Fibroblast of lung (primary cell): Measurements from ENCODE around the gene MDC1. TPM values are rescaled to one million over a fixed set of nuclear protein-coding genes. Genes with fewer than 3 reads are reported as not detected.
"Not testable (repeated sequence)": the region's sequence is repeated elsewhere in the genome, so short reads cannot be mapped to it uniquely, and the experiment has no call there.

Source experiments
- DNase-seq, 2 donors: peaks; one replicate each; pipeline versions ENCODE4 v3.0.0 to v3.0.0-alpha.2; 2010; ENCODE audit warnings: low read depth in 2 of 2
- H2AFZ ChIP-seq: 2 replicates; pipeline ENCODE4 v1.5.1; 2012; ENCODE audit warnings: low read length, control low read depth, inconsistent platforms
- H3K27ac ChIP-seq: 2 replicates; pipeline ENCODE4 v1.5.1; 2011; ENCODE audit warnings: low read length, control low read depth; ENCODE audit not compliant: insufficient read depth
- H3K27me3 ChIP-seq: 2 replicates; pipeline ENCODE4 v1.5.1; 2011; ENCODE audit warnings: mild to moderate bottlenecking, low read length; ENCODE audit not compliant: control insufficient read depth, insufficient read depth
- H3K36me3 ChIP-seq: 2 replicates; pipeline ENCODE4 v1.5.1; 2011; ENCODE audit warnings: low read length; ENCODE audit not compliant: control insufficient read depth, insufficient read depth
- H3K4me1 ChIP-seq: 2 replicates; pipeline ENCODE4 v1.5.1; 2011; ENCODE audit warnings: low read length; ENCODE audit not compliant: control insufficient read depth, insufficient read depth; ENCODE audit errors: extremely low read depth
- H3K4me2 ChIP-seq: 2 replicates; pipeline ENCODE4 v1.5.1; 2011; ENCODE audit warnings: low read length, control low read depth; ENCODE audit not compliant: insufficient read depth; ENCODE audit errors: extremely low read depth
- H3K4me3 ChIP-seq, 4 experiments: fragments of 200-600 bp in 1 of 4; sonication (generic) in 1 of 4; replicated peaks in 1 of 4; 2 replicates each; pipeline ENCODE4 v1.5.1; 2011 to 2016; ENCODE audit warnings: low read length in 4 of 4, low read depth in 3 of 4, mild to moderate bottlenecking in 3 of 4, control low read depth in 2 of 4, inconsistent platforms in 1 of 4, mixed read lengths in 1 of 4; ENCODE audit not compliant: insufficient read depth in 1 of 4; ENCODE audit errors: control extremely low read depth in 1 of 4
- H3K79me2 ChIP-seq: 2 replicates; pipeline ENCODE4 v1.5.1; 2012; ENCODE audit warnings: mild to moderate bottlenecking, low read length, inconsistent platforms; ENCODE audit not compliant: control insufficient read depth, insufficient read depth
- H3K9ac ChIP-seq: 2 replicates; pipeline ENCODE4 v1.5.1; 2011; ENCODE audit warnings: mild to moderate bottlenecking, low read length, control low read depth; ENCODE audit not compliant: insufficient read depth
- H3K9me3 ChIP-seq: 2 replicates; pipeline ENCODE4 v1.5.1; 2012; ENCODE audit warnings: low read depth, low read length; ENCODE audit not compliant: control insufficient read depth, insufficient read depth
- H4K20me1 ChIP-seq: 2 replicates; pipeline ENCODE4 v1.5.1; 2011; ENCODE audit warnings: low read length; ENCODE audit not compliant: control insufficient read depth, insufficient read depth; ENCODE audit errors: extremely low read depth
- EZH2 ChIP-seq: IDR thresholded peaks from 2 replicates; pipeline ENCODE4 v1.5.1; 2012; ENCODE audit warnings: low read length, control low read depth, mild to moderate bottlenecking; ENCODE audit errors: missing control alignments
- polyA plus RNA-seq, 2 donors: library from polyadenylated mRNA; depleted of rRNA in 1 of 2; stranded (reverse) in 1 of 2; unstranded in 1 of 2; fragments of >200 nt; gene quantifications; 2 replicates each; pipeline ENCODE4 v1.2.1, GENCODE V29; 2011 to 2012; ENCODE audit warnings: missing spikeins in 1 of 2
- total RNA-seq: library from RNA; depleted of rRNA; stranded (reverse); fragments of >200 nt; gene quantifications from 2 replicates; pipeline ENCODE4 v1.2.1, GENCODE V29; 2014
- TF ChIP-seq, protein P1 (sequence below), 2 donors: IDR thresholded peaks in 1 of 2; conservative IDR thresholded peaks in 1 of 2; 1 replicate in 1 of 2; 2 replicates in 1 of 2; pipeline ENCODE4 v1.5.1; 2011 to 2012; ENCODE audit warnings: low read length in 2 of 2, control low read depth in 1 of 2, inconsistent platforms in 1 of 2, low read depth in 1 of 2, mild to moderate bottlenecking in 1 of 2

MDC1 gene
- total and polyA plus RNA-seq, 2 donors (not counting 1 experiment from before 2014, with no cell fraction given) = 3.3 to 5.0 TPM

DNA sequence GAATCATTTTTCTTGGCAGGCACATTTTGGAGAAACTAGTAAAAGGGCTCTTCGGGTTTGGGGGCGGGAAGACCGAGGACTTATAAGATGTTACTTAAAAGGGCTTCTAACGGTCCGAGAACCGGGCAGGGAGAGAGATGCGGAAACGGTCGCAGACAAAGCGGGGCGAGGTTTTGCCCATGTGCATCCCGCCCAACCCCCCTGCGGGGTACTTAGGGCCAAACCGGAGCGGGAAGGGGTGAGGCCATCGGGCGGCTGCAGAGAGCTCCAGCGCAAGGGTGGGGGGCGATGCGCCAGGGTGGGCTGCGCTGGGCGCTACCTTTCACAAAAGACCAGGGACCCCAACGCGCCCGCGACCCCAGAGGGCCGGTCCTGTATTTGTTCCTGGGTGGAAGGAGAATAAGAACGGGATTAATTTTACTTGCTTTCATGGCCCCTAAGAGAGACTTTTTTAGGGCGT, 3.7 kb upstream of the MDC1 start:
- H3K4me1 ChIP-seq = peaks cover 17% of the 10 kb centered on the region
- TF ChIP-seq EZH2 = no peak
- no peak overlapping the region for H2AFZ ChIP-seq
- H3K27me3 ChIP-seq = no peaks in the 10 kb centered on the region
- no peak overlapping the region for H3K4me2 ChIP-seq
- no peaks in the 10 kb centered on the region for H3K9me3 ChIP-seq
- H3K4me3 ChIP-seq = peak overlapping the region; percentile 57 to 96 (median 85)
- peaks cover 72% of the 10 kb centered on the region for H3K79me2 ChIP-seq
- peaks cover 5% of the 10 kb centered on the region for H4K20me1 ChIP-seq
- H3K9ac ChIP-seq = peak overlapping the region; percentile 87
- DNase-seq = peak in 1 of 2 donors; percentile 39
- H3K27ac ChIP-seq = peak overlapping the region; percentile 94
- peaks cover 14% of the 10 kb centered on the region for H3K36me3 ChIP-seq

DNA sequence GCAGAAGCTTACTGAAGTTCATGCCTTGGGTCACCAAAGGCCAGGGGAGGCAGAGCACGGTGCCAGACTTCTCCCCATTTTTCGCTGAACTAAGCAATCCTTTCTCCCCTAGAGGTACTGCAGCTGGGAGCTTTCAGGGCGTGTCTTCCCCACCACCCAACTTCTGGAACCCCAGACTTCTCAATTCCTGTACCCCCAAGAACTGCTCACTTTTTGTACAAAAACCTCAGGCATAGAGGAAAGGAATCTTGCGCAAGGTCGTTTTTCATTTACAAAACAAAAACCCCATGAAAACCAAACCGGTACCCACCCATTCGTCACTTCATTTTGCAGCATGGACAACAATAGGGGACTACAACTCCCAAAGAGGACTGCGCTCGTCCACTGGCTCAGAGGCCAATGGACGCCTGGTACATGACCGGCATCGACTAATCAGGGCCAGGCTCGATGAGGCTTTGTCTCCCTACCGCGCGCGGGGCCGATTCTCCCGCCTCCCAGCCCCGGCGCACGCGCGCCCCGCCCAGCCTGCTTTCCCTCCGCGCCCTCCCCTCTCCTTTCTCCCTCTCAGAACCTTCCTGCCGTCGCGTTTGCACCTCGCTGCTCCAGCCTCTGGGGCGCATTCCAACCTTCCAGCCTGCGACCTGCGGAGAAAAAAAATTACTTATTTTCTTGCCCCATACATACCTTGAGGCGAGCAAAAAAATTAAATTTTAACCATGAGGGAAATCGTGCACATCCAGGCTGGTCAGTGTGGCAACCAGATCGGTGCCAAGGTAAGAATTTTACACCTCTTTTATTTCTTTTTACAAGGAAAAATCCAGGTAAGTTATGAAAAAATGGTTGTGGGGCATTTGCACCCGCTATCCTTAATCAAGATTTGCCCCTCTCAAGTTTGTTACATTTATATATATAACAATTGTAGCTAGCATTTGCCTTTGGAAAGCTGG, 3.0 kb upstream of the MDC1 start, which contains the start of gene TUBB:
TSS of gene TUBB (plus strand) at position 562 of the 947 bp plus-strand sequence. CDS start at position 717, 155 bp downstream.
- Histone ChIP-seq H3K4me2 (peak within 1 kb of the TSS; percentile 97), H2AFZ (peak within 1 kb of the TSS; percentile 22), H3K36me3 (peaks cover 12% of the 10 kb centered on the region)

DNA sequence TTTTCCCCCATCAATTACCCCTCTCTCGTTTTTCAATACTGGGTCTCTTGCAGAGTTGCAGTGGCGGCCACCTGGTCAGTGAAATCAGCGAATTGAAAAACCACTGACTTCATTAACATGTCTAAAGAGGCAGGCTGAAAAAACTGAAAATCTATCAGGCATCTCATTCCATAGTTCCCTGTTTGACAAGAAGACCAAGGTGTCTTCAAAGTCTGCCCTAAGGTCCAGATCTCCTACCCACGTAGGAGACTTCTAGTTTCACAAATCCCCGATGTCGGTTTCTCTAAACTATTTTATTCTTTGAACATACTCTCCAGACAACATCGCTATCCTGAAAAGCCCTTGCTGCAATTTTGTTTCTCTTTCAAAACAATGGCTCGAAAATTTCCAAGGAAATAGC, 2.3 kb upstream of the MDC1 start:
- Histone ChIP-seq H3K9me3 (no peaks in the 10 kb centered on the region), H3K36me3 (peaks cover 12% of the 10 kb centered on the region), H4K20me1 (peaks cover 5% of the 10 kb centered on the region), H3K4me3 (peak overlapping the region; percentile 67 to 87 (median 73)), H3K9ac (peak overlapping the region; percentile 62), H2AFZ (peak overlapping the region; percentile 22), H3K79me2 (peaks cover 60% of the 10 kb centered on the region), H3K27ac (peak overlapping the region; percentile 83), H3K4me2 (peak overlapping the region; percentile 97), H3K4me1 (peaks cover 9% of the 10 kb centered on the region), H3K27me3 (no peaks in the 10 kb centered on the region)
- TF ChIP-seq, protein P1, sequence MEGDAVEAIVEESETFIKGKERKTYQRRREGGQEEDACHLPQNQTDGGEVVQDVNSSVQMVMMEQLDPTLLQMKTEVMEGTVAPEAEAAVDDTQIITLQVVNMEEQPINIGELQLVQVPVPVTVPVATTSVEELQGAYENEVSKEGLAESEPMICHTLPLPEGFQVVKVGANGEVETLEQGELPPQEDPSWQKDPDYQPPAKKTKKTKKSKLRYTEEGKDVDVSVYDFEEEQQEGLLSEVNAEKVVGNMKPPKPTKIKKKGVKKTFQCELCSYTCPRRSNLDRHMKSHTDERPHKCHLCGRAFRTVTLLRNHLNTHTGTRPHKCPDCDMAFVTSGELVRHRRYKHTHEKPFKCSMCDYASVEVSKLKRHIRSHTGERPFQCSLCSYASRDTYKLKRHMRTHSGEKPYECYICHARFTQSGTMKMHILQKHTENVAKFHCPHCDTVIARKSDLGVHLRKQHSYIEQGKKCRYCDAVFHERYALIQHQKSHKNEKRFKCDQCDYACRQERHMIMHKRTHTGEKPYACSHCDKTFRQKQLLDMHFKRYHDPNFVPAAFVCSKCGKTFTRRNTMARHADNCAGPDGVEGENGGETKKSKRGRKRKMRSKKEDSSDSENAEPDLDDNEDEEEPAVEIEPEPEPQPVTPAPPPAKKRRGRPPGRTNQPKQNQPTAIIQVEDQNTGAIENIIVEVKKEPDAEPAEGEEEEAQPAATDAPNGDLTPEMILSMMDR (conservative IDR thresholded peaks at IDR 0.05 in 1 of 2, IDR thresholded peaks at IDR 0.05 in 1 of 2; ENCODE audit: low read depth in 1 of 2, low read length in 2 of 2) = no peak
- TF ChIP-seq EZH2 = no peak
- peak in 1 of 2 donors; percentile 29 for DNase-seq

More for the DNA sequence above, 3.0 kb upstream of the MDC1 start, which contains the start of gene TUBB:
- TF ChIP-seq, protein P1 (conservative IDR thresholded peaks at IDR 0.05 in 1 of 2, IDR thresholded peaks at IDR 0.05 in 1 of 2; ENCODE audit: low read depth in 1 of 2, low read length in 2 of 2) = no peak
- no peak for TF ChIP-seq EZH2
- Histone ChIP-seq H3K27ac (peak within 1 kb of the TSS; percentile 94), H3K79me2 (peaks cover 67% of the 10 kb centered on the region), H4K20me1 (peaks cover 5% of the 10 kb centered on the region), H3K9ac (peak within 1 kb of the TSS; percentile 87), H3K4me3 (peak within 1 kb of the TSS; percentile 67 to 96 (median 85)), H3K9me3 (no peaks in the 10 kb centered on the region), H3K27me3 (no peaks in the 10 kb centered on the region), H3K4me1 (peaks cover 13% of the 10 kb centered on the region)
- peak; percentile 98 for DNase-seq

DNA sequence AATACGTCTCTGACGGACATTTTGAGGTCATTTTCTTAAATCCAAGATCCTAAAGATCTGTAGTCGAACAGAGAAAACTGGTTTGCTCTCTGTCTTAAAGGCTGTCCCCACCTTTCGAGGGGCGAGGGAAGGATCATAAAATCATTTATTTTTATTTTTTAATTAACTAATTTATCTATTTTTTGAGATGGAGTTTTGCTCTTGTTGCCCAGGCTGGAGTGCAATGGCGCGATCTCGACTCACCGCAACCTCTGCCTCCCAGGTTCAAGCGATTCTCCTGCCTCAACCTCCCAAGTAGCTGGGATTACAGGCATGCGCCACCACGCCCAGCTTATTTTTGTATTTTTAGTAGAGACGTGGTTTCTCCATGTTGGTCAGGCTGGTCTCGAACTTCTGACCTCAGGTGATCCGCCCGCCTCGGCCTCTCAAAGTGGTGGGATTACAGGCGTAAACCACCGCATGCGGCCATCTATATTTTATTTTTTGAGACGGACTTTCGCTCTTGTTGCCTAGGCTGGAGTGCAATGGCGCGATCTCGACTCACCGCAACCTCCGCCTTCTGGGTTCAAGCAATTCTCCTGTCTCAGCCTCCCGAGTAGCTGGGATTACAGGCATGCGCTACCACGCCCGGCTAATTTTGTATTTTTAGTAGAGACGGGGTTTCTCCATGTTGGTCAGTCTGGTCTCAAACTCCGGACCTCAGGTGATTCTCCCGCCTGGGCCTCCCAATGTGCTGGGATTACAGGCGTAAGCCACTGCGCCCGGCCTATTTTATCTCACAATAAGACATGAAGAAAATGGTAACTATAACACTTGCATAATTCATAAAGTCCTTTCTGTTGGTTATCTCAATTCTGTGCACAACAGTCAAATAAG, 1.0 kb upstream of the MDC1 start:
- H3K4me2 ChIP-seq = peak overlapping the region; percentile 59

More for the DNA sequence above, 1.0 kb upstream of the MDC1 start:
- H3K4me1 ChIP-seq, H3K9me3 ChIP-seq, H2AFZ ChIP-seq, DNase-seq, H4K20me1 ChIP-seq, H3K27me3 ChIP-seq, H3K36me3 ChIP-seq, H3K9ac ChIP-seq: not testable (repeated sequence)
- peaks cover 47% of the 10 kb centered on the region for H3K79me2 ChIP-seq
- H3K27ac ChIP-seq = peak overlapping the region; percentile 72
- peak overlapping the region in 2 of 4 experiments; percentile 52 to 70 for H3K4me3 ChIP-seq
